Transverse colon (tissue), 4 donors: ENCODE measurements around the gene ZMAT5.

Experiments used
- CTCF ChIP-seq, 5 experiments: fragments of 200-600 bp in 3 of 5; fragments of 450-650 bp in 2 of 5; sonication (generic) in 3 of 5; IDR thresholded peaks; 1 replicate in 2 of 5; 2 replicates in 3 of 5; pipeline ENCODE4 v1.5.1; 2016 to 2017; ENCODE audit warnings: antibody characterized with exemption in 5 of 5, inconsistent platforms in 3 of 5, mild to moderate bottlenecking in 2 of 5, moderate library complexity in 1 of 5
- POLR2A ChIP-seq: fragments of 450-650 bp; IDR thresholded peaks from one replicate; pipeline ENCODE4 v1.6.1; 2016; ENCODE audit warnings: antibody characterized with exemption, mild to moderate bottlenecking, moderate library complexity
- POLR2AphosphoS5 ChIP-seq, 3 donors: sonication (generic); formaldehyde crosslinking; IDR thresholded peaks; one replicate each; pipeline ENCODE4 v1.6.1; 2016; ENCODE audit warnings: antibody characterized with exemption in 3 of 3

- TF ChIP-seq POLR2A (no peak), CTCF (IDR thresholded peaks at IDR 0.05) (no peak), POLR2AphosphoS5 (IDR thresholded peaks at IDR 0.05) (no peak)
These were observed 44.6 kb upstream of the ZMAT5 start for GRCh38 chr22:29811377-29811776.
